Activated T-cell treated with anti-CD3 and anti-CD28 coated beads, Interleukin-2, amount 50 U/mL, for 4 hours (primary cell): ENCODE results near the gene CYB5R2. TPM values are rescaled to one million over a fixed set of nuclear protein-coding genes. Genes with fewer than 3 reads are reported as not detected.

ENCODE experiments used
- ATAC-seq, 2 donors: fragments of 200-7000 bp; cut with Tn5 transposase; one replicate each; pipeline ENCODE4 v1.10.0; 2021
- DNase-seq: peaks from one replicate; pipeline ENCODE4 v3.0.0-alpha.2; 2020
- H3K27me3 Mint-ChIP-seq: one replicate; pipeline ENCODE4 v1.8.0; 2021; ENCODE audit warnings: low read depth, mixed read lengths
- H3K36me3 Mint-ChIP-seq: one replicate; pipeline ENCODE4 v1.8.0; 2022; ENCODE audit warnings: mixed read lengths; ENCODE audit not compliant: insufficient read depth
- H3K4me1 Mint-ChIP-seq: one replicate; pipeline ENCODE4 v1.8.0; 2021; ENCODE audit warnings: low read depth, mixed read lengths
- H3K4me3 Mint-ChIP-seq: one replicate; pipeline ENCODE4 v1.8.0; 2021; ENCODE audit warnings: mild to moderate bottlenecking, moderate library complexity, mixed read lengths
- H3K9me3 Mint-ChIP-seq: one replicate; pipeline ENCODE4 v1.8.0; 2021; ENCODE audit warnings: mixed read lengths
- total RNA-seq, 3 donors: library from RNA; stranded (reverse); gene quantifications; one replicate each; pipeline ENCODE4 v1.2.1, GENCODE V29; 2021

CYB5R2 gene
- total RNA-seq, 3 donors from 2014 or later = 0.63 to 0.71 (median 0.63) TPM

GRCh38 chr11:7657306-7658025 lies 15.8 kb downstream of the CYB5R2 start:
- no peak for DNase-seq
- H3K27me3 Mint-ChIP-seq = no peaks in the 10 kb centered on the region
- H3K36me3 Mint-ChIP-seq = peaks cover 7% of the 10 kb centered on the region
- no peak for ATAC-seq
- no peaks in the 10 kb centered on the region for H3K9me3 Mint-ChIP-seq
- no peaks in the 10 kb centered on the region for H3K4me1 Mint-ChIP-seq
- H3K4me3 Mint-ChIP-seq = no peak overlapping the region

GRCh38 chr11:7656704-7657103 lies 16.6 kb downstream of the CYB5R2 start:
- no peak for ATAC-seq
- no peaks in the 10 kb centered on the region for H3K27me3 Mint-ChIP-seq
- no peaks in the 10 kb centered on the region for H3K9me3 Mint-ChIP-seq

GRCh38 chr11:7655253-7656217 lies 17.8 kb downstream of the CYB5R2 start:
- ATAC-seq (no peak), DNase-seq (no peak)
- no peak overlapping the region for H3K4me3 Mint-ChIP-seq
- peaks cover 14% of the 10 kb centered on the region for H3K36me3 Mint-ChIP-seq
- H3K9me3 Mint-ChIP-seq = no peaks in the 10 kb centered on the region
- no peaks in the 10 kb centered on the region for H3K27me3 Mint-ChIP-seq
- no peaks in the 10 kb centered on the region for H3K4me1 Mint-ChIP-seq

More at GRCh38 chr11:7656704-7657103, 16.6 kb downstream of the CYB5R2 start:
- Mint-ChIP-seq H3K36me3 (peaks cover 10% of the 10 kb centered on the region), H3K4me3 (no peak overlapping the region), H3K4me1 (no peaks in the 10 kb centered on the region)
- DNase-seq = no peak

- Mint-ChIP-seq H3K4me3 (no peak overlapping the region), H3K4me1 (no peaks in the 10 kb centered on the region), H3K27me3 (no peaks in the 10 kb centered on the region), H3K9me3 (no peaks in the 10 kb centered on the region), H3K36me3 (peaks cover 15% of the 10 kb centered on the region)
- ATAC-seq (no peak), DNase-seq (no peak)
These were observed 19.1 kb downstream of the CYB5R2 start for GRCh38 chr11:7654195-7654705.

GRCh38 chr11:7651700-7652099 lies 21.6 kb downstream of the CYB5R2 start:
- no peak for DNase-seq
- Mint-ChIP-seq H3K4me3 (no peak overlapping the region), H3K36me3 (peaks cover 16% of the 10 kb centered on the region), H3K4me1 (no peaks in the 10 kb centered on the region), H3K9me3 (no peaks in the 10 kb centered on the region), H3K27me3 (no peaks in the 10 kb centered on the region)
- no peak for ATAC-seq

- ATAC-seq (no peak), DNase-seq (no peak)
- Mint-ChIP-seq H3K9me3 (no peaks in the 10 kb centered on the region), H3K27me3 (no peaks in the 10 kb centered on the region), H3K36me3 (peaks cover 16% of the 10 kb centered on the region), H3K4me3 (no peak overlapping the region), H3K4me1 (no peaks in the 10 kb centered on the region)
These were observed 22.2 kb downstream of the CYB5R2 start for GRCh38 chr11:7651140-7651551.

- Mint-ChIP-seq H3K4me1 (no peaks in the 10 kb centered on the region), H3K4me3 (no peak overlapping the region), H3K36me3 (peaks cover 17% of the 10 kb centered on the region), H3K9me3 (no peaks in the 10 kb centered on the region), H3K27me3 (no peaks in the 10 kb centered on the region)
- DNase-seq (no peak), ATAC-seq (no peak)
These were observed 25.0 kb downstream of the CYB5R2 start for GRCh38 chr11:7648264-7648663.

- no peaks in the 10 kb centered on the region for H3K4me1 Mint-ChIP-seq
- H3K9me3 Mint-ChIP-seq = no peaks in the 10 kb centered on the region
- no peak overlapping the region for H3K4me3 Mint-ChIP-seq
- ATAC-seq = no peak
- no peak for DNase-seq
- H3K27me3 Mint-ChIP-seq = no peaks in the 10 kb centered on the region
- H3K36me3 Mint-ChIP-seq = peaks cover 22% of the 10 kb centered on the region
These were observed 26.4 kb downstream of the CYB5R2 start for GRCh38 chr11:7646866-7647265.

- DNase-seq = no peak
- Mint-ChIP-seq H3K4me3 (no peak overlapping the region), H3K36me3 (peaks cover 23% of the 10 kb centered on the region), H3K9me3 (no peaks in the 10 kb centered on the region), H3K4me1 (no peaks in the 10 kb centered on the region), H3K27me3 (no peaks in the 10 kb centered on the region)
- no peak for ATAC-seq
These were observed 28.1 kb downstream of the CYB5R2 start for GRCh38 chr11:7645206-7645605.

GRCh38 chr11:7643314-7643713 lies 30.0 kb downstream of the CYB5R2 start:
- H3K27me3 Mint-ChIP-seq = no peaks in the 10 kb centered on the region
- no peak for DNase-seq
- ATAC-seq = no peak
- H3K9me3 Mint-ChIP-seq = no peaks in the 10 kb centered on the region
- H3K4me1 Mint-ChIP-seq = no peaks in the 10 kb centered on the region
- H3K4me3 Mint-ChIP-seq = no peak overlapping the region
- peaks cover 19% of the 10 kb centered on the region for H3K36me3 Mint-ChIP-seq

GRCh38 chr11:7642747-7643146 lies 30.6 kb downstream of the CYB5R2 start:
- no peaks in the 10 kb centered on the region for H3K9me3 Mint-ChIP-seq
- ATAC-seq (no peak), DNase-seq (no peak)
- H3K36me3 Mint-ChIP-seq = peaks cover 19% of the 10 kb centered on the region
- H3K4me3 Mint-ChIP-seq = no peak overlapping the region
- no peaks in the 10 kb centered on the region for H3K4me1 Mint-ChIP-seq
- H3K27me3 Mint-ChIP-seq = no peaks in the 10 kb centered on the region

GRCh38 chr11:7640816-7641215 lies 32.5 kb downstream of the CYB5R2 start:
- H3K4me3 Mint-ChIP-seq = no peak overlapping the region
- H3K4me1 Mint-ChIP-seq = no peaks in the 10 kb centered on the region
- H3K9me3 Mint-ChIP-seq = no peaks in the 10 kb centered on the region
- H3K36me3 Mint-ChIP-seq = peaks cover 26% of the 10 kb centered on the region
- no peaks in the 10 kb centered on the region for H3K27me3 Mint-ChIP-seq
- no peak for ATAC-seq
- no peak for DNase-seq

GRCh38 chr11:7639643-7640025 lies 33.7 kb downstream of the CYB5R2 start:
- DNase-seq (no peak), ATAC-seq (no peak)
- Mint-ChIP-seq H3K4me3 (no peak overlapping the region), H3K9me3 (no peaks in the 10 kb centered on the region), H3K36me3 (peaks cover 28% of the 10 kb centered on the region), H3K4me1 (no peaks in the 10 kb centered on the region), H3K27me3 (no peaks in the 10 kb centered on the region)

- Mint-ChIP-seq H3K27me3 (no peaks in the 10 kb centered on the region), H3K9me3 (no peaks in the 10 kb centered on the region)
These were observed 34.3 kb downstream of the CYB5R2 start for GRCh38 chr11:7638710-7639642.

More at GRCh38 chr11:7638710-7639642, 34.3 kb downstream of the CYB5R2 start:
- Mint-ChIP-seq H3K4me1 (no peaks in the 10 kb centered on the region), H3K4me3 (no peak overlapping the region), H3K36me3 (peaks cover 30% of the 10 kb centered on the region)
- DNase-seq = no peak
- no peak for ATAC-seq
